ENCODE results near the gene RNF130.

RNF130 gene

GRCh38 chr5:180083529-180084060 is 12.0 kb upstream of the RNF130 start:
- no peak for DNase-seq

- DNase-seq = no peak
These were observed 11.3 kb upstream of the RNF130 start for GRCh38 chr5:180082633-180083420.

DNA sequence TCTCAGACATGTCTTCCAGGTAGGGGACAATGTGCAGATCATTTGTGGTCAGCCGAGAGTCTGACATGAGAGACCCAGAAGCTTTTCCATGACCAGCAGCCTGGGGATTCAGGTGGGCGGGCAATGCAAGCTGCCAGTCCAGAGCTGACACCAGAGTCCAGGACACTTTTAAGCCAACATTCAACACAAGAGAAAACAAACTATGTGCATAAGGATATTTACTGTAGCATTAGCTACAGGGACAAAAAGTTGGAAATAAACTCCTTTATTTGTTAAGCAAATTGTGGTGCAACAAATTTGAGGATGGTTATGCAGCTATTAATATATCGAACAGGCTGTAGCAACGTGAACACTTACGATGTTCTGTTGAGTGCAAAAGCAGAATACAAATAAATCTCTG is 9.9 kb upstream of the RNF130 start:
- no peak for DNase-seq

GRCh38 chr5:180080486-180081280 is 9.1 kb upstream of the RNF130 start:
- DNase-seq = no peak

DNA sequence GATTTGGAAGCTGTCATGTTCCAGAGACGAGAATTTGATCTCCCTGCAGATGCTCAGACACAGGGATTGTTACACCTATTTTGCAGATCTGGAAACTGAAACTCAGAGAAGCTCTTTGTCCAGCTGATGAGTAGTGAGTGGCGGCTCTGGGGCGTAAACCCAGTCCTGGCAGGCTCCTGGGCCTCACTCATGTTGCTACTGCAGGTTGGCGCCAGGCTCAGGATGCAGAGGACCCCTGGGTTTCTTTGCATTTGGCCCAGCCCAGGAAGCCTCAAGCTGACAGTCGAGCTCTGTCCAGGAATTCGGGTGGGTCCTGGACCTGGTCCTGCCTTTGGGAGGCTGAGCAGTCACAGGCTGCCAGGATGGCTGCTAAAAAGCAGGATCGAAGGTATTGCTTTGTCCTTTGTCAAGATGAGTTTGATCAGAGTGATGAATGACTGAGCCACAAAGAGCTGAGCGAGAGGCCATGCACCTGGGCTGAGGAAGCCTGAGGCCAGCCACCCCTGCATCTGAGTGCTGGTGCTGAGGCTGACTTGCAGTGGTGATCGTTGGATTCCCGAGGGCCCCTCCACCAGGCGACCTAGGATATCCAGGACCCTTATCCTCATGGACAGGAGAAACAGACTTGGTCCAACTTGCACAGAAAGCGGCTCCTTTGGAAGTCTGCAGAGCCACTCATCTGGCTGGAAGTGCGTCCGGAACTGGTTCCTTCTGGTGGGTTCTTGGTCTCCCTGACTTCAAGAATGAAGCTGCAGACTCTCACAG is 8.3 kb upstream of the RNF130 start:
- DNase-seq = no peak

DNA sequence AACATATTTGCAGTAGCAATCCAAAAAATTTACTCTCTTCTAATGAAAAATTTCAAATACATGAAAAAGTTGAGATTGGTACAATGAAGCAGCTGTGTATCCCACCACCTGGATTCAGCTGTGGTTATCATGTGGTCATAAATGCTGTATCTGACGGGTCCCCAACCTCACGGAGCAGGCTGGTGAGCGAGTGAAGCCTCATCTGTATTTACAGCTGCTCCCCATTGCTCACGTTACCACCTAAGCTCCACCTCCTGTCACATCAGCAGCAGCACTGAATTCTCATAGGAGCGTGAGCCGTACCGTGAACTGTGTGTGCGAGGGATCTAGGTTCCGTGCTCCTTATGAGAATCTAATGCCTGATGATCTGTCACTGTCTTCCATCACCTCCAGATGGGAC is 6.8 kb upstream of the RNF130 start:
- no peak for DNase-seq

- no peak for DNase-seq
These were observed 6.2 kb upstream of the RNF130 start for GRCh38 chr5:180077594-180078284.

GRCh38 chr5:180075703-180076102 is 4.1 kb upstream of the RNF130 start:
- DNase-seq = no peak

- peak; percentile 28 for DNase-seq
These were observed 2.9 kb upstream of the RNF130 start for GRCh38 chr5:180074462-180074861.

- no peak for DNase-seq
These were observed 997 bp upstream of the RNF130 start for GRCh38 chr5:180072556-180072955.

DNA sequence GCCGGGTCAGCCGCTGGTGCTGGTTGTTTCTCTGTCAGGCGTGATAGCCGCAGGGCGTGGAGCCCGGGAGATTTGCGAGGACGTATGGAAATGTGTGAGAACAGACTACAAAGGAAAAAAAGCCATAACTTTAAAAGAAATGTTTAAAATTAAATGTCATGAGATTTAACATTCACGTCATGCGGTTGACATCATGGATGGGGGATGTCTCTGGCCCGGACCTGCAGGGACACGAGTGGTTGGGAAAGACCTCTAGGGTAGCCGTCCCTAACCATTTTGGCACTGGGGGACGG is 643 bp upstream of the RNF130 start:
- no peak for DNase-seq

GRCh38 chr5:180070756-180071530 is 616 bp downstream of the RNF130 start:
- peak; percentile 47 for DNase-seq

GRCh38 chr5:180069589-180070247 is 1.8 kb downstream of the RNF130 start:
- DNase-seq = peak; percentile 49

GRCh38 chr5:180068519-180069090 is 3.0 kb downstream of the RNF130 start:
- DNase-seq = no peak

- DNase-seq = no peak
These were observed 3.6 kb downstream of the RNF130 start for GRCh38 chr5:180067986-180068385.

GRCh38 chr5:180060192-180060591 is 11.4 kb downstream of the RNF130 start:
- DNase-seq = no peak

DNA sequence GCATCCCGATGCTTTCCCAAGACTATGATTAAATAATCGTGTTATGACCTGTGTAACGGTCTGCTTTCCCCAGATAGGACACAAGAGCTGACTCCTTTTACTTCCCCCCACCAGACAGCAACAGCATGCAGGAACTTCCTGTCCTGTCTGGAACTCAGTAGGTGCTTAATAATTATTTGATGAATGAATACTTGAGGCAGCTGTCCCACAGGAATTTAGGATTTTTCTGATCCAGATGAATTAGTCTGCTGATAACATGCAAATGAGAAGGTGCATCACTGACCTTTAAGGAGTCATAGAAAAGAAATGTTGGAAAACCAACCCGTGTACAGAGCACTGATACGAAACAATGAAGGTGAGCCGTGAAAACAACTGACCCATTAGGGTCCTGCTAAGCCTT is 12.2 kb downstream of the RNF130 start:
- DNase-seq = no peak

DNA sequence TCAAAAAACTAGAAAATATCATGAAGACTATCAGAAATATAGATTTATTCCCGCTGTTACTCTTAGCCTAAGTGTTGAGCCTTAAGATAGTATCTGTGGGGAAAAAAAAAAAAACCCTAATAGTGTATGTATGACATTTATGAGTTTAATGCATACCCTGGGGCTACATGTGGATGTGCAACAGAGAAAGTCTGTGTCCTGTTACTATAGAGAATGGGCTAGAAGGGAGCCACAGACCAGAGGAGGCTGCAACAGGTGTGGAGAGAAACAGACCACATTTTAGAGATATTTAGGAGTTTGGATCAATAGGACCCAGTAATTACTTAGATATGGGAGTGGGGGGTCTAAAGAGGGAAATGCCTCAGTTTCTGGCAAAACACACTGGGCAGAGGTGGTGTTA is 15.4 kb downstream of the RNF130 start:
- no peak for DNase-seq

DNA sequence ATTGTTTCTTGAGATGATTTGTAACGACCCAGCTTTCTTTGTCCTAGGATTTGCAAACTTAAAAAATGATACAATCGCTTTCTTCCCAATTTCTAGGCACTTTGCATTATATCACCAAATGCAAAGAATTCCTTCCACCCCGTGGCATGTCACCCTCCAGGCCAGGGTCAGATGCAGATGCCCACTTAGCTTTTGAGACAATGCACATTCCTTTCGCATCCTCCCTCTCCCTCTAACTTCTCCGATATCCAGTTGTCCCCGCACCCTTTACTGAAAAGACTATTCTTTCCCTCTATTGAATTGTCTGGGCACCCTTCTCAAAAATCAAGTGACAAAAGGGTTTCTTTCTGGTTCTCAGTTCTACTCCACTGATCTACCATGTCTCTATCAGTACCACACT is 17.3 kb downstream of the RNF130 start:
- DNase-seq = no peak

DNA sequence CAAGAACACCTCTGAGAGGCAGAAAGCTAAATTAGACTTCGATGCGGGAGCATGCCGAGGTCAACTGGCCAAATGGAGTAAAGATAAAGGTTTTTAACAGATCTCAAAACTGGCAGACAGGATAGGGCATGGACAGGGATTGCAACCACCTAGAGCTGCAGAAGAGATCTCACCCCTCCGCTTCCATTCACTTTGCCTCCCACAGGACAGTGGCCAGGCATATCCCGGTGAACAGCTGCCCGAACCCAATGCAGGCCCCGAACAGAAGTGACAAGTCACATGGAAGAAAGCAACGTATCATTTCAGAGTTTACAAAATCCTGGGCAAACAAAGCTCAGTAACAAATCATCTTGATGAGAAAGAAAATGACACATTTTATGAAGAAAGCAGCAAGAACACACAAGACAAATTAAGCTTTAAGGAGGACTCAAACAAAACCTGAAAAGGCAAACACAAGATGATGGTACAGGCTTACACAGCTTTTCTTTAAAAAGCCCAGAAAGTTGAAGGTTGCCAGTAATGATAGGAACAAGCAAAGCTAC is 18.4 kb downstream of the RNF130 start:
- no peak for DNase-seq
